CD4-positive, alpha-beta T cell treated with Interferon gamma for 1 hour (primary cell): Measurements from ENCODE around the gene RFESD.

Source experiments
- DNase-seq: peaks from one replicate; pipeline ENCODE4 v3.0.0-alpha.2; 2020

Gene RFESD

DNA sequence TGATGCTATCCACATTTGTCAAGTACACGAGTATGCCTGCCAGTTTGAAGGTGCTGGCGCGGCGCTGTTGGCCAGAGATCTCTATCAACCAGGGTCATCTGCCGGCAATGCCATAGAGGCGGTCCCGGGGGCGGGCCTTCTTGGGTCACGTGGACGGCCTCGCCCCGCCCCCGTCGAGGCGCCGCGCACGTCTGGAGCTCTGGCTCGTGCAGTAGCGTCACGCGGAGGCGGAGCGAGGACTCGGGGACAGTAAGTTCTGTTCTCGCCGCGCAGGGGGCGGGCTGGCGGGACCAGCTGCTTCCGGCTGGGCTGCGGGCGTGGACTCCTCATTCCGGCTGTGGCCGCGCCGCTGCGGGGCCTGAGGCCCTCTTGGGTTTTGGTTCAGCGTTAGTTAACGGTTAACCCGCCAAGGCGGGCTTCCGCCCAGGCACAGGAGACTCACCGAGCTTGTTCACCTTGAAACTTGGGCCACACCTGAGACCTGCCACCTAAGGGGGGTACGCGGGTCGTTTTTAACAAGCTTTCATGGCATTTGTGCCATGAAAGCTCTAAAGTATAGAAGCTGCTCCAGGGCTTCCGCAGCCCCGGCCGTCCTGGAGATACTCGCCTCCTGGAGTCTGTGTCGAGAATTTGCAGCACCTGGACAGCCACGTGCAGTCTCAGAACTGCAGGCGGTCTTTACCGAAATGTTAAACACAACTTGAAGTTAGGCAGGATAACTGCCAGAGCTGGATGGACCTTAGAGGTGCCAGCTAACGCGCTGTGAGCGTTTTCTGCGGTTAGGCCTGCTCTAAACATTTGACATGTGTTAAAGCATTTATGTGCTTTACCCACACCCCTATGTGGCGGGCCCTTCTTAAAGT, at the start of gene RFESD:
Gene RFESD, plus strand, starts transcription at position 209 of the 863 bp plus-strand sequence. CDS start 5,495 bp downstream, outside the sequence.
- peak; percentile 95 for DNase-seq

DNA sequence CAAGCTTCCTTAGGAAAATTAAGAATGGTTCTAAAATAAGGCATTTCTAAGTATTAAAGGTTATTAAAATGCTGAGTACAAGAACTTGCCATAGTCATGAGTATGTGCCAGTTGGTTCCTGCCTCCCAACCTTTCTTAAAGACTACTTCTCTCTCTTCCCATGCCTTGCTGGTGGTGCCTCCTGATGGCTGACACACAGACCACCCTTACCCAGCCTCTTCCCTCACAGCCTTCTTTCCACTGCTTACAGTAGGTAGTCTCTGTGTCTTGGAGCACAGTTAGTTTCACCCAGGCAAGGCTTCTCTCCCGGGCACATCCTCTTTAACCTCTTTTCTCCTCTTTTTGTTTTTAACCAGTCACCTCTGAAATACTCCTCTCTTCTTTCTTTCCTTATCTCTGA, 47.3 kb upstream of the RFESD start:
- DNase-seq, result no peak

- no peak for DNase-seq
These were observed 46.0 kb upstream of the RFESD start for GRCh38 chr5:95600557-95600956.

DNA sequence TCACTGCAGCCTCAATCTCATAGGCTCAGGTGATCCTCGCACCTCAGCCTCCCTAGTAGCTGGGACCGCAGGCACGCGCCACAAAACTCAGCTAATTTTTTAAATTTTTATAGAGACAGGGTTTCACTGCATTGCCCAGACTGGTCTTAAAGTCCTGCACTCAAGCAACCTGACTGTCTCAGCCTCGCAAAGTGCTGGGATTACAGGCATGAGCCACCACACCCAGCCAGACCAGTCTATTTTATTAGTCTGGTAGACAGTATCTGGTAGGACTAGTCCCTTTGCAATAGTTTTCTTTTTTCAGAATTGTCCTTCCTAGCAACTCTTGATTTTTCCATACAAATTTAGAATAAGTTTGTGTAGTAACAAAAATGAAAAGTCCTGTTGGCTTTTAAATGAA, 40.8 kb upstream of the RFESD start:
- no peak for DNase-seq

DNA sequence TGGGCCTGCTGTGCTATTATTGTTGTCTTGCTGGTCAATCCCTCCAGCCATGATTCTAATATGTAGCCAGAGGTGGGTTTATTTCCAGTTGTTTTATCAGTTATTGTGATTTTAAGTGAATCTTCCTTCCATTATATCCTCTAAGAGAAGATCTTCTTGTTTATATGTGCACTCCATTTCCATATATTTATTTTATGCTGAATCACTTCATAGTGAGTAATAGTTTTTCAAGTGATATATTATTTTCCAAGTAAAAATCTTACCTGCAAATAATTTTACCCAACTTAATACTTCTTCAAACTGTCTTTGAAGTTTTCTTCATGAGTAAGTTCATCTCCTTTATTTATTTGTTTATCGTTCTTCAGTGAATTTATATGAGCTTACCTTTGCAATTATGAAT, 40.2 kb upstream of the RFESD start:
- DNase-seq, result no peak

DNA sequence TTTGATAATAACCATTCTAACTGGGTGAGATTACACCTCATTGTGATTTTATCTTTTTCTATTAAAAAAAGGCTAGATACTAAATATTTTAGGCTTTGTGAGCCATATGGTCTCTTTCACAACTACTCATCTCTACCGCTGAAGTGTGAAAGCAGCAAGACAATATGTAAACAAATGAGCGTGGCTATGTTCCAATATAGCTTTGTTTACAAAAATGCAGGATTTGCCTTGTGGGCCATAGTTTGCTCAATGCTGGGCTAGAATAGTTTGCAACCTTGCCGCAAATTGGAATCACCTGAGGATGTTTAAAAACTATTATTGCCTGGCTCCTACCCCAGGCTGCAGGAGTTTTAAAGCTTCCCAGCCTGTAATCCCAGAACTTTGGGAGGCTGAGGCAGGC, 36.9 kb upstream of the RFESD start:
- no peak for DNase-seq

GRCh38 chr5:95610546-95610945, 36.0 kb upstream of the RFESD start:
- no peak for DNase-seq

DNA sequence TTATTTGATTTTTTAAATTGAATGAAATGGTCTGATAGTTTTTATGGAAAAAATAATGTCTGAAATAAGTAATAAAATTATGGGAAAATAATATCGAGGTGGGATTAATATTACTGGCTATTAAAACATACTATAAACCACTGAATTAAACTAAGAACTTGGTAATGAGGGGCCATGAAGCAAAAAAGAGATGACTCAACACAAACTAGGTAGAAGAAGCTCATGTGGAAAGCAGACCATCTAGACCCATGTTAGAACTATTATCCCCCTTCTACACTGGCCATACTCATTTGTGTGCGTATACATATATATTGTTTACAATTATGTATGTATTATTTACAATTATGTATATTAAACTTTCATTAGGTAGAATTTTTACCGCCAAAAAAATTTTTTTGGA, 35.2 kb upstream of the RFESD start:
- no peak for DNase-seq

DNA sequence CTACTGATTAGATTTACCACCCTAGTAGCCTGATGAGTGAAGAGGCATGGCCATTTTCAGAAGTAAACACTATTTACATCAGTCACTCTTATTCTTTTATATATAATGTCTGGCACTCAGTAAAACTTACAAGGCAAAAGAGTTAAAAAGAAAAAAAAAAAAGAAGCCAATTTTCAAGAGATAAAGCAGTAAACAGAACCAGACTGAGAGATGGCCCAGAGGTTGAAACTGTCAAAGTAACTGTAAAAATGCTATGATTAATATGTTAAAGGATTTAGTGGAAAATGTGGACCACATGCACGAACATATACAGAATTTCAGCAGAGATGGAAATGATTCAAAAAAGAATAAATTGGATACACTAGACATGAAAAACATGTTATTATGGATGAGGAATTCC, 33.1 kb upstream of the RFESD start:
- DNase-seq, result no peak

GRCh38 chr5:95615164-95615467, 31.5 kb upstream of the RFESD start:
- DNase-seq, result no peak

DNA sequence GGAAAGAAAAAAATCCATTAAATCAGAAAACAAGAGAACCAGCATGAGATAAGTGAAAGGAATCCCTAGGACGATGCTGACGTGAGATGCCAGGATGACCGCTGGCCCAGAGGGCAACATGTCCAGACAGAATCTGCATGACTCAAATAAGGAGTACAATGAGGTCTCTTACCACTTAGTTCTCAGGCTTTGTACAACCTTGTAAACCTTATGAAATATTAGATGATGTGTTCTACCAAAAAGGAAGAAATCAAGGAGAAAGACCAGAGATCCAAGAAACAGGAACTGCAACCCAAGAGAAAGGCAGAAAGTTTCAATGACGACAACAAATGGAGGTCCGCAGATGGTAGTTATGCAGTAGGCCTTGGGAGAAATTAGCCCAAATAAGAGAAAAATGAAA, 29.5 kb upstream of the RFESD start:
- DNase-seq, result no peak

GRCh38 chr5:95619096-95619495, 27.5 kb upstream of the RFESD start:
- no peak for DNase-seq

- DNase-seq, result no peak
These were observed 27.0 kb upstream of the RFESD start for GRCh38 chr5:95619514-95620029.

- peak; percentile 59 for DNase-seq
These were observed 26.3 kb upstream of the RFESD start, which contains the start of gene GPR150 for GRCh38 chr5:95620030-95620869. GPR150 (plus strand) TSS chr5:95620087; CDS start chr5:95620276, 189 bp downstream.

- DNase-seq, result peak; percentile 7
These were observed 25.4 kb upstream of the RFESD start for GRCh38 chr5:95620870-95621838.

- peak; percentile 8 for DNase-seq
These were observed 24.5 kb upstream of the RFESD start for GRCh38 chr5:95621839-95622629.

- DNase-seq, result no peak
These were observed 22.9 kb upstream of the RFESD start for GRCh38 chr5:95623706-95624105.

GRCh38 chr5:95624368-95624767, 22.2 kb upstream of the RFESD start:
- no peak for DNase-seq

DNA sequence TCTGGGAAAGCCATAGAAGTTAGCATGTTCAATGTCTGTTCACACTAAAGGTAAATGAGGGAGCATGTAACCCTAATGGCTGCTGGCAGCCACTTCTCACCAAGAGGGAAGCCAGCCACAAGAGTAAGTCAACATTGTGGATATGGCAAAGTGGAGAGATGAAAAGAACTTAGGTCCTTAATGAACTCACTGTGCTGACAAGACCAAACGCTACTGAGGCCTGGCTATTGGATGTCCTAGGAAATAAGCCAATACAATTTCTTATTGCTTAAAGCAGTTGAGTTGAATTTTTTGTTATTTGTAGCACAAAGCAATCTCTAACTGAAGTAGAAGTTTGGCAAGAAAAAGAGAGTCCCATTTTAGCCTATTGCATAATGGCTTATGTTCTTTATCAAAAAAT, 19.9 kb upstream of the RFESD start:
- DNase-seq, result no peak

- DNase-seq, result no peak
These were observed 18.4 kb upstream of the RFESD start for GRCh38 chr5:95627971-95628810.

DNA sequence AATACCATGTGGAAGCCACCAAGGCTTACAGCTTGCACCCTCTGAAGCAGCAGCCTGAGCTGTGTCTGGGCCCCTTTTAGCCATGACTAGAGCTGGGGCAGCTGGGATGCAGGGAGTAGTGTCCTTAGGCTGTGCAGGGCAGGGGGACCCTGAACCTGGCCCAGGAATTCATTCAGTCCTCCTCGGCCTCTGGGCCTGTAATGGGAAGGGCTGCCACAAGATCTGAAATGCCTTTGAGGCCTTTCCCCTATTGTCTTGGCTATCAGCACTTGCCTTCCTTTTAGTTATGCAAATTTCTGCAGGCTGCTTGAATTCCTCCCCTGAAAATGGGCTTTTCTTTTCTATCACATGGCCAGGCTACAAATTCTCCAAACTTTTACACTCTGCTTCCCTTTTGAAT, 17.6 kb upstream of the RFESD start:
- DNase-seq, result no peak
